Measurements from ENCODE around the gene ZNF622. TPM values are rescaled to one million over a fixed set of nuclear protein-coding genes. Genes with fewer than 3 reads are reported as not detected.

The ZNF622 gene
- total and polyA plus RNA-seq, 10 of the 15 experiments (the other 5 are each of a cell fraction or from before 2014, with no cell fraction given), result 9.0 to 60.3 (median 31.0) TPM

DNA sequence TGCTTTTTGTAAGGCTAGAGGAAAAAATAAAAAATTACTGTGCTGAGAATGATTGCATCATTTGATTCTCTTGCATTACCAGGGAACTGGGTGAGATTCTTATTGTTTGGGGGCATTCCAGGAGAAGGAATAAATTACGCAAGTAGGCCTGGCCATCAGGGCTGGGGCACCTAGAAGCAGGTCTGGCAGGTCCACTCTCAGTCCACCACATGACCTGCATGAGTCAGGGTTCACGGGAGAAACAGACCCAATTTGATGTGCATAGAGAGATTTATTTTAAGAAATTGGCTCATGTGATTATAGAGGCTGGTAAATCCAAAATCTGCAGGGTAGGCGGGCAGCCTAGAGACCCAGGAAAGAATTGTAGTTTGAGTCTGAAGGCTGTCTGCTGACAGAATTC lies 59.6 kb downstream of the ZNF622 start:
- BruUV-seq (replicated peaks), result no TSS peak
- no peaks in the 10 kb centered on the region for H4K20me1 ChIP-seq (ENCODE audit: control insufficient read depth, insufficient read depth)
- H3K4me1 ChIP-seq (ENCODE audit: control insufficient read depth, insufficient read depth, low read length), result no peaks in the 10 kb centered on the region
- no peak overlapping the region for H3K27ac ChIP-seq (ENCODE audit: control insufficient read depth, insufficient read depth)
- intact Hi-C loops (cut with micrococcal nuclease; ENCODE audit: unreplicated experiment) (no loop called here), in situ Hi-C loops (cut with MboI) (no loop called here)
- no peak overlapping the region for H3K4me2 ChIP-seq (ENCODE audit: control insufficient read depth, insufficient read depth)
- H3K27me3 ChIP-seq (replicated peaks in 1 of 2; ENCODE audit: control insufficient read depth in 2 of 2, insufficient read depth in 2 of 2, low read length in 1 of 2), result no peaks in the 10 kb centered on the region
- no peak for ATAC-seq
- no peak overlapping the region for H3K4me3 ChIP-seq
- H3K36me3 ChIP-seq (ENCODE audit: control insufficient read depth in 2 of 2, insufficient read depth in 2 of 2, low read length in 1 of 2), result no peaks in the 10 kb centered on the region
- RAD21 ChIA-PET (ENCODE audit: unreplicated experiment), result no interaction called here
- POLR2A ChIA-PET, result no interaction called here
- H3K9ac ChIP-seq (ENCODE audit: control insufficient read depth, insufficient read depth, low read length), result no peak overlapping the region
- H3K9me3 ChIP-seq (replicated peaks; ENCODE audit: control insufficient read depth, insufficient read depth, low read length), result no peaks in the 10 kb centered on the region
- H2AFZ ChIP-seq (ENCODE audit: control insufficient read depth, low read depth, low read length), result no peak overlapping the region
- SMC1A ChIA-PET (ENCODE audit: uncharacterized antibody, unreplicated experiment), result no interaction called here
- TF ChIP-seq, protein P1, sequence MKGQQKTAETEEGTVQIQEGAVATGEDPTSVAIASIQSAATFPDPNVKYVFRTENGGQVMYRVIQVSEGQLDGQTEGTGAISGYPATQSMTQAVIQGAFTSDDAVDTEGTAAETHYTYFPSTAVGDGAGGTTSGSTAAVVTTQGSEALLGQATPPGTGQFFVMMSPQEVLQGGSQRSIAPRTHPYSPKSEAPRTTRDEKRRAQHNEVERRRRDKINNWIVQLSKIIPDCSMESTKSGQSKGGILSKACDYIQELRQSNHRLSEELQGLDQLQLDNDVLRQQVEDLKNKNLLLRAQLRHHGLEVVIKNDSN (IDR thresholded peaks at IDR 0.05; ENCODE audit: borderline replicate concordance, extremely low read length, insufficient read depth, low read depth, low read length), result no peak
- TF ChIP-seq POLR2AphosphoS5 (IDR thresholded peaks at IDR 0.05; ENCODE audit: low read length), result no peak
- no peak for TF ChIP-seq TAF1 (IDR thresholded peaks at IDR 0.05; ENCODE audit: borderline replicate concordance, low read depth, low read length)
- TF ChIP-seq MTA2 (IDR thresholded peaks at IDR 0.05; ENCODE audit: low read depth), result no peak
- no peak for TF ChIP-seq BACH1 (IDR thresholded peaks at IDR 0.05; ENCODE audit: borderline replicate concordance)
- TF ChIP-seq E2F8 (IDR thresholded peaks at IDR 0.05; ENCODE audit: low read depth, partially characterized antibody), result no peak
- DNase-seq (ENCODE audit: low read depth, low spot score), result no peak
- CTCF ChIA-PET, result no interaction called here
- H3K79me2 ChIP-seq (ENCODE audit: control insufficient read depth, insufficient read depth, low read length), result no peaks in the 10 kb centered on the region
- FAIRE-seq, result no peak
- 49% methylated on average over 3 of the region's 3 CpGs for WGBS (ENCODE audit: insufficient coverage, insufficient replicate concordance, low lambda C conversion rate, missing lambda C conversion rate)

Other genes starting within 250 kb of the ZNF622 start
- 7.9 and 9.3 TPM in 2 replicates for gene RETREG1, start 151.2 kb upstream of the ZNF622 start, total RNA-seq (2014; rRNA removed)
- gene RETREG1, start 151.2 kb upstream of the ZNF622 start, total RNA-seq (2014; rRNA removed; fragmentation: Illumina TruSeq; extraction: Trizol), result 8.4 and 8.9 TPM in 2 replicates
- gene RETREG1, start 151.2 kb upstream of the ZNF622 start, total RNA-seq (2021), result 8.0 and 12.2 TPM in 2 replicates
- 3.9 and 4.8 TPM in 2 replicates for gene RETREG1, start 151.2 kb upstream of the ZNF622 start, polyA plus RNA-seq (2011; rRNA removed)
- gene RETREG1, start 151.2 kb upstream of the ZNF622 start, polyA plus RNA-seq (2014; fragmentation: Illumina TruSeq; extraction: Trizol), result 6.4 and 7.2 TPM in 2 replicates
- gene RETREG1, start 151.2 kb upstream of the ZNF622 start, polyA plus RNA-seq (2014; fragmentation: Nextera tagmentation; extraction: Ambion mirVana), result 1 to 10 TPM; 3.9 to 5.1 TPM
- gene RETREG1, start 151.2 kb upstream of the ZNF622 start, polyA plus RNA-seq (2014; rRNA removed), result 6.3 and 6.5 TPM in 2 replicates
- 1 to 10 TPM; 6.0 to 7.1 TPM for gene RETREG1, start 151.2 kb upstream of the ZNF622 start, polyA plus RNA-seq (2016; fragmentation: Nextera tagmentation; extraction: Ambion mirVana)

All from GM12878 (cell line).